PFSK-1 (cell line): ENCODE measurements around the gene OSBPL8.

Experiments used
- POLR2AphosphoS5 ChIP-seq: IDR thresholded peaks from 2 replicates; pipeline ENCODE4 v1.6.1; 2012; ENCODE audit warnings: low read depth, mild to moderate bottlenecking, control low read depth, low read length, moderate library complexity
- SIN3A ChIP-seq: IDR thresholded peaks from 2 replicates; pipeline ENCODE4 v1.6.1; 2012; ENCODE audit warnings: mild to moderate bottlenecking, low read length, moderate library complexity, borderline replicate concordance; ENCODE audit not compliant: insufficient read depth
- TAF1 ChIP-seq: IDR thresholded peaks from 2 replicates; pipeline ENCODE4 v1.6.1; 2012; ENCODE audit warnings: low read length, control low read depth, borderline replicate concordance; ENCODE audit not compliant: insufficient read depth
- TF ChIP-seq, protein P1 (sequence below), 2 experiments: IDR thresholded peaks; 2 replicates each; pipeline versions ENCODE4 v1.6.1 to v1.8.0; 2011 to 2012; ENCODE audit warnings: low read depth in 2 of 2, low read length in 2 of 2, control low read depth in 1 of 2, inconsistent platforms in 1 of 2, mild to moderate bottlenecking in 1 of 2, moderate library complexity in 1 of 2; ENCODE audit not compliant: insufficient read depth in 1 of 2

DNA sequence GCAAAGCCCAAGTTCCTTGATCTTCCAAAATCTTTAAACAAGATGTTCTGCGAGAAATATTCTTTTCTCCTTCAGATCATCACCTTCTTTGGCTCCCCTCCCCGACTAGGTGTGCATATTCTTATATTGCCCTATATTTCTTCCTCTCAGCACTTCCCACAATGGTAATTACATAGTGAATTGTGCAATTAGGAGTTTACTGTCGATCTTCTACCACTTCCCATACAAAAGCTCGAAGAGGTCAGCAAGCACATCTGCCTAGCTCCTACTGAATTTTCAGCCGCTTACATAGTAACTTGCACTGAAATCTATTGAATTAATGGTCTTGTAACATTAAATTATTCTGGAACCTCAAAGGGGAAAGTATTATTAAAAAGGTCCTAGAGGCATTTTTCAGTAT, 16.7 kb downstream of the OSBPL8 start:
- TF ChIP-seq SIN3A (no peak), POLR2AphosphoS5 (no peak), TAF1 (no peak)
- TF ChIP-seq, protein P1, sequence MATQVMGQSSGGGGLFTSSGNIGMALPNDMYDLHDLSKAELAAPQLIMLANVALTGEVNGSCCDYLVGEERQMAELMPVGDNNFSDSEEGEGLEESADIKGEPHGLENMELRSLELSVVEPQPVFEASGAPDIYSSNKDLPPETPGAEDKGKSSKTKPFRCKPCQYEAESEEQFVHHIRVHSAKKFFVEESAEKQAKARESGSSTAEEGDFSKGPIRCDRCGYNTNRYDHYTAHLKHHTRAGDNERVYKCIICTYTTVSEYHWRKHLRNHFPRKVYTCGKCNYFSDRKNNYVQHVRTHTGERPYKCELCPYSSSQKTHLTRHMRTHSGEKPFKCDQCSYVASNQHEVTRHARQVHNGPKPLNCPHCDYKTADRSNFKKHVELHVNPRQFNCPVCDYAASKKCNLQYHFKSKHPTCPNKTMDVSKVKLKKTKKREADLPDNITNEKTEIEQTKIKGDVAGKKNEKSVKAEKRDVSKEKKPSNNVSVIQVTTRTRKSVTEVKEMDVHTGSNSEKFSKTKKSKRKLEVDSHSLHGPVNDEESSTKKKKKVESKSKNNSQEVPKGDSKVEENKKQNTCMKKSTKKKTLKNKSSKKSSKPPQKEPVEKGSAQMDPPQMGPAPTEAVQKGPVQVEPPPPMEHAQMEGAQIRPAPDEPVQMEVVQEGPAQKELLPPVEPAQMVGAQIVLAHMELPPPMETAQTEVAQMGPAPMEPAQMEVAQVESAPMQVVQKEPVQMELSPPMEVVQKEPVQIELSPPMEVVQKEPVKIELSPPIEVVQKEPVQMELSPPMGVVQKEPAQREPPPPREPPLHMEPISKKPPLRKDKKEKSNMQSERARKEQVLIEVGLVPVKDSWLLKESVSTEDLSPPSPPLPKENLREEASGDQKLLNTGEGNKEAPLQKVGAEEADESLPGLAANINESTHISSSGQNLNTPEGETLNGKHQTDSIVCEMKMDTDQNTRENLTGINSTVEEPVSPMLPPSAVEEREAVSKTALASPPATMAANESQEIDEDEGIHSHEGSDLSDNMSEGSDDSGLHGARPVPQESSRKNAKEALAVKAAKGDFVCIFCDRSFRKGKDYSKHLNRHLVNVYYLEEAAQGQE (IDR thresholded peaks at IDR 0.05; ENCODE audit: insufficient read depth in 1 of 2, low read depth in 2 of 2, low read length in 2 of 2) = no peak
